Midbrain (tissue), 1 donor: ENCODE data around the gene SAP30L.

Experiments
- DNase-seq: peaks from one replicate; lab custom pipeline; 2025; lab: John Stamatoyannopoulos, UW

SAP30L gene

GRCh38 chr5:154509784-154510555 is 64.2 kb downstream of the SAP30L start:
- no peak for DNase-seq
